HG03135 (cell line): ENCODE results near the gene CDC42BPA.
A peak's percentile ranks its signal among the peaks of the same experiment; 100 is the strongest.

ENCODE experiments used
- ATAC-seq: cut with Tn5 transposase; IDR thresholded peaks from one replicate; pipeline ENCODE4 v1.9.1; 2021; ENCODE audit warnings: mild to moderate bottlenecking, moderate library complexity; ENCODE audit not compliant: unreplicated experiment

The CDC42BPA gene

GRCh38 chr1:227335242-227336020, 17.1 kb upstream of the CDC42BPA start:
- ATAC-seq = no peak

- ATAC-seq = no peak
These were observed 15.1 kb upstream of the CDC42BPA start for GRCh38 chr1:227333423-227333822.

GRCh38 chr1:227330279-227331076, 12.2 kb upstream of the CDC42BPA start:
- ATAC-seq = no peak

- no peak for ATAC-seq
These were observed 10.2 kb upstream of the CDC42BPA start for GRCh38 chr1:227328405-227329019.

- no peak for ATAC-seq
These were observed 6.9 kb upstream of the CDC42BPA start for GRCh38 chr1:227325156-227325555.

- ATAC-seq = no peak
These were observed 5.6 kb upstream of the CDC42BPA start for GRCh38 chr1:227323967-227324268.

- no peak for ATAC-seq
These were observed 5.1 kb upstream of the CDC42BPA start for GRCh38 chr1:227323171-227323966.

GRCh38 chr1:227322376-227322775, 4.1 kb upstream of the CDC42BPA start:
- ATAC-seq = no peak

- peak; percentile 49 for ATAC-seq
These were observed 2.7 kb upstream of the CDC42BPA start for GRCh38 chr1:227321035-227321434.

- no peak for ATAC-seq
These were observed 2.2 kb upstream of the CDC42BPA start for GRCh38 chr1:227320476-227320875.

GRCh38 chr1:227318853-227319607, 738 bp upstream of the CDC42BPA start:
- ATAC-seq = no peak

GRCh38 chr1:227317523-227318015, 723 bp downstream of the CDC42BPA start:
- no peak for ATAC-seq

GRCh38 chr1:227317011-227317451, 1.3 kb downstream of the CDC42BPA start:
- ATAC-seq = no peak

GRCh38 chr1:227316456-227316855, 1.8 kb downstream of the CDC42BPA start:
- no peak for ATAC-seq

- ATAC-seq = no peak
These were observed 2.5 kb downstream of the CDC42BPA start for GRCh38 chr1:227315629-227316346.

- ATAC-seq = no peak
These were observed 4.1 kb downstream of the CDC42BPA start for GRCh38 chr1:227314014-227314848.

- no peak for ATAC-seq
These were observed 5.8 kb downstream of the CDC42BPA start for GRCh38 chr1:227312361-227313025.

- no peak for ATAC-seq
These were observed 6.8 kb downstream of the CDC42BPA start for GRCh38 chr1:227311389-227312001.
